Naive thymus-derived CD4-positive, alpha-beta T cell (primary cell): ENCODE data around the gene LIPG. TPM values are rescaled to one million over a fixed set of nuclear protein-coding genes. Genes with fewer than 3 reads are reported as not detected.
"Not testable (repeated sequence)": the region's sequence is repeated elsewhere in the genome, so short reads cannot be mapped to it uniquely, and the experiment has no call there.

Source experiments
- ATAC-seq: fragments of 150-1000 bp; cut with Tn5 transposase; 2 replicates; pipeline ENCODE4 v1.10.0; 2021; ENCODE audit warnings: mild to moderate bottlenecking, moderate library complexity
- CTCF ChIA-PET: fragments of 350-600 bp; sonication (Branson Sonifier 250); formaldehyde crosslinking; loops from one replicate; lab custom pipeline; 2021; ENCODE audit warnings: antibody characterized with exemption; lab: Charles Lee
- POLR2A ChIA-PET: fragments of 350-600 bp; sonication (Branson Sonifier 250); formaldehyde crosslinking; loops from one replicate; lab custom pipeline; 2021; ENCODE audit warnings: antibody characterized with exemption, inconsistent platforms; lab: Charles Lee
- DNase-seq, 9 donors: peaks; one replicate each; pipeline versions ENCODE4 v3.0.0 to v3.0.0-alpha.2; 2020 to 2022; ENCODE audit warnings: mixed read lengths in 1 of 9
- H3K27ac ChIP-seq: one replicate; pipeline ENCODE4 v1.7.0; 2013; ENCODE audit warnings: mild to moderate bottlenecking, low read depth, low read length, moderate library complexity
- H3K27me3 ChIP-seq, 2 donors: one replicate each; pipeline ENCODE4 v1.7.0; 2013; ENCODE audit warnings: low read length in 2 of 2, mild to moderate bottlenecking in 2 of 2, moderate library complexity in 2 of 2; ENCODE audit not compliant: control insufficient read depth in 2 of 2, insufficient read depth in 2 of 2
- H3K36me3 ChIP-seq, 3 experiments: 1 replicate in 2 of 3; 2 replicates in 1 of 3; pipeline ENCODE4 v1.7.0; 2013; ENCODE audit warnings: low read length in 3 of 3, mild to moderate bottlenecking in 3 of 3, moderate library complexity in 1 of 3; ENCODE audit not compliant: insufficient read depth in 3 of 3, control insufficient read depth in 2 of 3
- H3K4me1 ChIP-seq, 2 donors: one replicate each; pipeline ENCODE4 v1.7.0; 2013; ENCODE audit warnings: low read length in 2 of 2, mild to moderate bottlenecking in 2 of 2, moderate library complexity in 1 of 2; ENCODE audit not compliant: control insufficient read depth in 2 of 2, insufficient read depth in 2 of 2
- H3K4me3 ChIP-seq: 2 replicates; pipeline ENCODE4 v1.7.0; 2013; ENCODE audit warnings: mild to moderate bottlenecking, low read length
- H3K9me3 ChIP-seq, 3 experiments: 1 replicate in 2 of 3; 2 replicates in 1 of 3; pipeline ENCODE4 v1.7.0; 2013; ENCODE audit warnings: low read length in 3 of 3; ENCODE audit not compliant: control insufficient read depth in 2 of 3
- H3K27ac Mint-ChIP-seq, 9 donors: one replicate each; pipeline ENCODE4 v1.8.0; 2020 to 2022; ENCODE audit warnings: mixed read lengths in 9 of 9, mild to moderate bottlenecking in 8 of 9, moderate library complexity in 5 of 9, inconsistent platforms in 2 of 9
- H3K27me3 Mint-ChIP-seq, 5 donors: one replicate each; pipeline ENCODE4 v1.8.0; 2021 to 2022; ENCODE audit warnings: mixed read lengths in 5 of 5, mild to moderate bottlenecking in 1 of 5
- H3K36me3 Mint-ChIP-seq, 5 donors: one replicate each; pipeline ENCODE4 v1.8.0; 2020 to 2022; ENCODE audit warnings: mixed read lengths in 5 of 5, mild to moderate bottlenecking in 3 of 5, inconsistent platforms in 1 of 5
- H3K4me1 Mint-ChIP-seq, 7 donors: one replicate each; pipeline ENCODE4 v1.8.0; 2020 to 2022; ENCODE audit warnings: mixed read lengths in 7 of 7, mild to moderate bottlenecking in 3 of 7, inconsistent platforms in 1 of 7
- H3K4me3 Mint-ChIP-seq, 10 donors: one replicate each; pipeline ENCODE4 v1.8.0; 2020 to 2022; ENCODE audit warnings: mild to moderate bottlenecking in 10 of 10, mixed read lengths in 10 of 10, moderate library complexity in 6 of 10, inconsistent platforms in 2 of 10
- H3K9me3 Mint-ChIP-seq, 11 donors: one replicate each; pipeline ENCODE4 v1.8.0; 2020 to 2022; ENCODE audit warnings: mixed read lengths in 11 of 11, mild to moderate bottlenecking in 4 of 11, inconsistent platforms in 1 of 11, moderate library complexity in 1 of 11
- intact Hi-C, 2 donors: fragments of 100-400 bp; cut with micrococcal nuclease; formaldehyde crosslinking; loops; one replicate each; pipeline ENCODE4 v1.15.1; 2023
- polyA plus RNA-seq, 2 donors: library from polyadenylated mRNA; unstranded; fragments of 300-500 nt; fragmentation: Illumina TruSeq; gene quantifications; one replicate each; pipeline ENCODE4 v1.2.3, GENCODE V29; 2021
- total RNA-seq, 6 experiments: library from RNA in 5 of 6; stranded (reverse) in 5 of 6; gene quantifications; 1 replicate in 5 of 6; 2 replicates in 1 of 6; pipeline ENCODE4 v1.2.3 and lab custom pipeline; 2021 to 2026

Gene LIPG
- total and polyA plus RNA-seq, 7 experiments from 2014 or later, result not detected

GRCh38 chr18:49519101-49519971 lies 42.5 kb upstream of the LIPG start:
- Histone ChIP-seq H3K4me3 (no peak overlapping the region), H3K27ac (no peak overlapping the region), H3K4me1 (no peaks in the 10 kb centered on the region), H3K36me3 (no peaks in the 10 kb centered on the region), H3K27me3 (no peaks in the 10 kb centered on the region), H3K9me3 (no peaks in the 10 kb centered on the region)
- H3K4me1 Mint-ChIP-seq, result no peaks in the 10 kb centered on the region
- ATAC-seq, result no peak
- no peak overlapping the region for H3K4me3 Mint-ChIP-seq
- ChIA-PET POLR2A (interaction anchor here (0.7 kb wide), 1 partner anchor 844 kb away, joined by 4 read pairs; no protein-coding TSS in a partner anchor), CTCF (no interaction called here)
- no peak for DNase-seq
- H3K36me3 Mint-ChIP-seq, result no peaks in the 10 kb centered on the region
- no peaks in the 10 kb centered on the region for H3K9me3 Mint-ChIP-seq
- H3K27me3 Mint-ChIP-seq, result peaks cover 0 to 7% (median 0%) of the 10 kb centered on the region in 5 donors
- intact Hi-C loops, result loop anchor here in 1 of 2 donors (10.0 kb wide), 2 partner anchors 675 to 835 kb away; partner anchors contain the start of gene MYO5B
- H3K27ac Mint-ChIP-seq, result no peak overlapping the region

DNA sequence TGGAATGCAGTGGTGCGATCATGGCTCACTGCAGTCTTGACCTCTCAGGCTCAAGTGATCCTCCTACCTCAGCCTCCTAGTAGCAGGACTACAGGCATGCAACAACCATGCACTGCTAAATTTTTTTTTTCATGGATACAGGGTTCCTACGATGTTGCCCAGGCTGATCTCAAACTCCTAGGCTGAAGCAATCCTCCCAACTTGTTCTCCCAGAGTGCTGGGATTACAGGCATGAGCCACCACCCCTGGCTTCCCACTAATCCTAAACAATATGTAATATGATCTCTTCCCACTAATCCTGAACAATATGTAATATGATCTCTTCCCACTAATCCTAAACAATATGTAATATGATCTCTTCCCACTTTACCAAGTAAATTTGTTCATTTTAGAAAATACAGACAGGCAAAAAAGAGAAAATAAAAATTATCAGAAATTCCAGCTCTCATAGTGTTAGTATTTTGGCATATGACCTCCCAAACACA lies 41.2 kb upstream of the LIPG start:
- no peaks in the 10 kb centered on the region for H3K27me3 ChIP-seq
- Mint-ChIP-seq H3K27ac (no peak overlapping the region), H3K4me3 (no peak overlapping the region), H3K36me3 (no peaks in the 10 kb centered on the region), H3K4me1 (no peaks in the 10 kb centered on the region), H3K27me3 (peaks cover 0 to 9% (median 0%) of the 10 kb centered on the region in 5 donors), H3K9me3 (no peaks in the 10 kb centered on the region)
- POLR2A ChIA-PET, result no interaction called here
- no peak overlapping the region for H3K27ac ChIP-seq
- no peak for DNase-seq
- H3K4me3 ChIP-seq, result no peak overlapping the region
- CTCF ChIA-PET, result no interaction called here
- H3K36me3 ChIP-seq, result no peaks in the 10 kb centered on the region
- no peaks in the 10 kb centered on the region for H3K9me3 ChIP-seq
- intact Hi-C loops, result no loop called here
- no peak for ATAC-seq
- no peaks in the 10 kb centered on the region for H3K4me1 ChIP-seq

DNA sequence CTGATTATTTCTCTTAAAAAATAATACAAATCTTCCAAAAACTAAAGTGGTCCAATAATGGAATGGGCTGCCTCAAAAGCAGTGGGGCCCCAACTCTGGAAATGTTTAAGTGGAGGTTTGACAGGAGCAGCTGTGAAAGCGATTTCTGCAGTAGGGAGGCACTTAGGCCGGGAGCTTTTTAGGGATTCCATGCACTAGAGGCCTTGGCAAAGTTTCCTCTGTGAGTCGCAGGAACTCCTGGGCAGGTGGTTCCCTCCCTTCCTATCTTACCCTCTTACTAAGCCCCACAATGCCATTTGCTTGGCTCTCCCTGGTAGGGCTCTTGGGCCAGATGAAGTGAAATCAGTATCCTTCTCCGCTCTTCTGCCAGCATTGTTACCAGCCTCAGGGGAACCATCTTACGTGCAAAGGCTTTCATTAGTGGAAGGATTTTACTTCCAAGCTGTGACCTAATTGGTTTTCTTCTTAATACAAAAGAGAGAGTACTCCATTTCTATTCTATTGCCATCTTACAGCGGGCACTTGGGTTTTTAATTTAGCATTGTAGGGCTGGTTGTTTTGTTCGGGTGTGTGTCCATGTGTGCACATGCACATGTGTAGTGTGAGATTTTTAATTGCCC lies 40.5 kb upstream of the LIPG start:
- DNase-seq (no peak), ATAC-seq (no peak)
- Histone ChIP-seq H3K4me1 (no peaks in the 10 kb centered on the region), H3K36me3 (no peaks in the 10 kb centered on the region), H3K27ac (no peak overlapping the region), H3K4me3 (no peak overlapping the region), H3K27me3 (no peaks in the 10 kb centered on the region), H3K9me3 (no peaks in the 10 kb centered on the region)
- intact Hi-C loops, result no loop called here
- Mint-ChIP-seq H3K9me3 (no peaks in the 10 kb centered on the region), H3K36me3 (no peaks in the 10 kb centered on the region), H3K4me1 (no peaks in the 10 kb centered on the region), H3K27me3 (peaks cover 0 to 9% (median 0%) of the 10 kb centered on the region in 5 donors), H3K4me3 (no peak overlapping the region), H3K27ac (no peak overlapping the region)
- POLR2A ChIA-PET, result no interaction called here
- CTCF ChIA-PET, result interaction anchor here (0.6 kb wide), 1 partner anchor 1423 kb away, joined by 3 read pairs; no protein-coding TSS in a partner anchor

DNA sequence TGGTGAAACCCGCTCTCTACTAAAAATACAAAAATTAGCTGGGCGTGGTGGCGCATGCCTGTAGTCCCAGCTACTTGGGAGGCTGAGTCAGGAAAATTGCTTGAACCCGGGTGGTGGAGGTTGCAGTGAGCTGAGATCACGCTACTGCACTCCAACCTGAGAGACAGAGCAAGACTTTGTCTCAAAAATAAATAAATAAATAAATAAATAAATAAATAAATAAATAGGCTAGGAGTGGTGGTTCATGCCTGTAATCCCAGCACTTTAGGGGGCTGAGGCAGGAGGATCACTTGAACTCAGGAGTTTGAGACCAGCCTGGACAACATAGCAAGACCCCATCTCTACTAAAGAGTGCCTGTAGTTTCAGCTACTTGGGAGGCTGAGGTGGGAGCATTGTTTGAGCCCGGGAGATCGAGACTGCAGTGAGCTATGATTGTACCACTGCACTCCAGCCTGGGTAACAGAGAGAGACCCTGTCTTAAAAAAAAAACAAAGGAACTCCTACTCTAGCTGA lies 38.2 kb upstream of the LIPG start:
- H3K36me3 ChIP-seq, H3K4me1 Mint-ChIP-seq, ATAC-seq, H3K27ac ChIP-seq, H3K4me3 Mint-ChIP-seq, H3K4me3 ChIP-seq, POLR2A ChIA-PET, H3K27me3 ChIP-seq, CTCF ChIA-PET, H3K27ac Mint-ChIP-seq, H3K4me1 ChIP-seq, H3K9me3 Mint-ChIP-seq, H3K9me3 ChIP-seq, H3K36me3 Mint-ChIP-seq, DNase-seq, intact Hi-C loops: not testable (repeated sequence)
- H3K27me3 Mint-ChIP-seq, result peaks cover 0 to 16% (median 0%) of the 10 kb centered on the region in 5 donors

DNA sequence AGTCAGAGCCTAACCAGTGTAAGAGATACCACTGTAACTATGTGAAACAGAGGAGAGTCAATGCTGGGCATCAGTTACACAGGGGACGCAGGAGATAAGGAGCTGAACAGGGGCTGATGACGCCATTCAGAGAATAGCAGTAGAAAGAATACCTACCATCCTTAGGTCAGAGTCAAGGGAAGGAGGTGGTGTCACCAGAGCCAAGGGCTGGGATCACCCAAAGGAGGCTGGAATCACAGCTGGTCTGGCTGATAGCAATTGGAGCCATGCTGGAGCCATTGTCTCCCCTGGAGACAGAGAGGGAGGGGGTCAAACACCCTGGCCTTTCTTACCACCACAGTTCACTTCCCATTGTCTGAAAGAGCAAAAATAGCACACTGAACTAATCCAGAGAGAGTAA lies 37.5 kb upstream of the LIPG start:
- Histone ChIP-seq H3K9me3 (no peaks in the 10 kb centered on the region), H3K4me3 (no peak overlapping the region), H3K4me1 (no peaks in the 10 kb centered on the region), H3K27ac (no peak overlapping the region), H3K36me3 (no peaks in the 10 kb centered on the region), H3K27me3 (no peaks in the 10 kb centered on the region)
- Mint-ChIP-seq H3K36me3 (no peaks in the 10 kb centered on the region), H3K4me3 (no peak overlapping the region), H3K9me3 (no peaks in the 10 kb centered on the region), H3K27ac (no peak overlapping the region), H3K4me1 (peaks cover 0 to 2% (median 0%) of the 10 kb centered on the region in 7 donors), H3K27me3 (peaks cover 0 to 16% (median 0%) of the 10 kb centered on the region in 5 donors)
- intact Hi-C loops, result no loop called here
- ChIA-PET CTCF (interaction anchor here (0.6 kb wide), 1 partner anchor 28 kb away, joined by 5 read pairs; no protein-coding TSS in a partner anchor), POLR2A (no interaction called here)
- DNase-seq (no peak), ATAC-seq (no peak)

DNA sequence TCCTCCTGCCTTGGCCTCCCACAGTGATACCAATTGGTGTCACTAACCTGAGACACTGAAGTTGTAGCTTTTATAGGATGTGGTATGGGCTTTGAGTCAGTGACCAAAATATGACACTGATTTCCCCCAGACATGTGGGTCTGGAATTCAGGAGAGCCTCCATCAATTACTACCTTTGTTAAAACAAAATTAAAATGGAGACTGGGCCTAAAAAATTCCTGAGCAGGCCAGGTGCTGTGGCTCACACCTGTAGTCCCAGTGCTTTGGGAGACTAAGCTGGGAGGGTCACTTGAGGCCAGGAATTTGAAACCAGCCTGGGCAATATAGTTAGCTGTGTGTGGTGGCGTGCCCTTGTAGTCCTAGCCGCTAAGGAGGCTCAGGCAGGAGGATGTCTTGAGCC lies 36.9 kb upstream of the LIPG start:
- no peak overlapping the region for H3K27ac ChIP-seq
- intact Hi-C loops, result no loop called here
- H3K36me3 ChIP-seq, result no peaks in the 10 kb centered on the region
- DNase-seq, result no peak
- peaks cover 0 to 2% (median 0%) of the 10 kb centered on the region in 7 donors for H3K4me1 Mint-ChIP-seq
- H3K4me1 ChIP-seq, result no peaks in the 10 kb centered on the region
- no peak overlapping the region for H3K27ac Mint-ChIP-seq
- no peaks in the 10 kb centered on the region for H3K36me3 Mint-ChIP-seq
- ChIA-PET POLR2A (no interaction called here), CTCF (interaction anchor here (0.6 kb wide), 1 partner anchor 27 kb away, joined by 5 read pairs; no protein-coding TSS in a partner anchor)
- H3K9me3 ChIP-seq, result no peaks in the 10 kb centered on the region
- H3K4me3 Mint-ChIP-seq, result no peak overlapping the region
- H3K27me3 ChIP-seq, result no peaks in the 10 kb centered on the region
- H3K4me3 ChIP-seq, result no peak overlapping the region
- H3K27me3 Mint-ChIP-seq, result peaks cover 0 to 18% (median 2%) of the 10 kb centered on the region in 5 donors
- H3K9me3 Mint-ChIP-seq, result no peaks in the 10 kb centered on the region
- no peak for ATAC-seq
